ENCODE data around the gene DGKD.

GRCh38 chr2:233466991-233467603, 112.8 kb downstream of the DGKD start:
- no peak for TF ChIP-seq POLR2AphosphoS5 (IDR thresholded peaks at IDR 0.05; ENCODE audit: low read depth, low read length)
- no peak for TF ChIP-seq REST (IDR thresholded peaks at IDR 0.05; ENCODE audit: insufficient read depth in 1 of 2, low read depth in 2 of 2, low read length in 2 of 2)
- TF ChIP-seq TAF1 (IDR thresholded peaks at IDR 0.05; ENCODE audit: borderline replicate concordance, insufficient read depth, low read length): no peak
- TF ChIP-seq FOXP2 (optimal IDR thresholded peaks at IDR 0.05; ENCODE audit: borderline replicate concordance, extremely low read depth, extremely low read length, insufficient read depth): no peak
